Stimulated activated CD4-positive, alpha-beta T cell treated with anti-CD3 and anti-CD28 coated beads, Interleukin-4, amount 100 ng/mL, for 1 hour (primary cell): ENCODE results near the gene CHMP3.
A peak's percentile ranks its signal among the peaks of the same experiment; 100 is the strongest.
"Not testable (repeated sequence)": the region's sequence is repeated elsewhere in the genome, so short reads cannot be mapped to it uniquely, and the experiment has no call there.

Experiments
- DNase-seq: peaks from one replicate; pipeline ENCODE4 v3.0.0-alpha.2; 2020

CHMP3 gene

DNA sequence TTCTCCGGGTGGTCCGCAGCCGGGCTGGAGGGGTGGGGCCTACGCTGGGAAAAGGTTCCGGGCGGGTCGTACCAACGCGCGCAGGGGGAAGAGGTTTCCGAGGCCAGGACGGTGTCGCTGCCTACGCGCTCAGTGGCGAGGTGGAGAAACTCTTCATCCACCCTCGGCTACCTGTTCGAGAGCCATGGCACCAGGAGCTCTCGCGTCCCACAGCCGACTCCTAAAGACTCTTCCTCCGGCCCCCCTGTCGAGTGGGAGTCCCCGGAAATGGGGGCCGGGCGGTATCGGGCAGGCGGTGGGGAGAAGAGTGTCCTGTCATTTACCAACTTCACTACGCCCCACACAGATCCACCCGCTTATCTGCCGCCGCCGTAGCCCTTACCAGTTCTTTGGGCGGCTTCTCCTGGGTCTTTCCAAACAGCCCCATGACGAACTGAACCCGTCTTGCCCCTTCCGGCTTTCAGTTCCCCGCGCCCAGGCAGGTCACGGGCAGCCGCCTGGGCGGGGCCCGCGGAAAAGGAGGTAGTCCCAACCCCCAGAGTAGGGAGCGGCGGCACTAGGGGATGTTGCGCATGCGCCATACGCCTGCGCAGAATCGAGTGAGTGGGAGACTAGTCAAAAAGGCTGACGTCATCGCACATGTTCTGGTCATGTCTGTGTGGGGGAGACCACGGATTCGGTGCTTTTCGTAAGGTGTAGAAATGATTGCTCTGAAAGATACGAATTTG lies at the start of gene CHMP3:
TSS of gene CHMP3 (minus strand) at position 522 of the 728 bp plus-strand sequence. CDS start at position 427, 95 bp downstream.
- peak; percentile 96 for DNase-seq

GRCh38 chr2:86610871-86611270 lies 47.6 kb upstream of the CHMP3 start:
- DNase-seq = no peak

- DNase-seq = no peak
These were observed 45.7 kb upstream of the CHMP3 start for GRCh38 chr2:86608832-86609410.

GRCh38 chr2:86603905-86604304 lies 40.7 kb upstream of the CHMP3 start:
- no peak for DNase-seq

GRCh38 chr2:86598966-86599365 lies 35.7 kb upstream of the CHMP3 start:
- DNase-seq = no peak

DNA sequence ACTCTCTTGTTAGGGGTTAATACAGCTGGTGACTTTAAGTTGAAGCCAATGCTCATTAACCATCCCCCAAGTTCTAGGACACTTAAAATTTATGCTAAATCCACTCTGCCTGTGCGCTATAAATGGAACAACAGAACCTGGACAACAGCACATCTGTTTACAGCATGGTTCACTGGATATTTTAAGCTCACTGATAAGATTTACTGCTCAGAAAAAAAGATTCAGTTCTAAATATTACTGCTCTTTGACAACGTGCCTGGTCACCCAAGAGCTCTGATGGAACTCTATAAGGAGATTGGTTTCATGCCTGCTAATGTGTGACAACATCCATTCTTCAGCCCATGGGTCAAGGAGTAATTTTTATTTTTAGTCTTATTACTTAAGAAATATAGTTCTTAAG lies 32.9 kb upstream of the CHMP3 start:
- no peak for DNase-seq

- no peak for DNase-seq
These were observed 30.0 kb upstream of the CHMP3 start for GRCh38 chr2:86593266-86593665.

- no peak for DNase-seq
These were observed 29.4 kb upstream of the CHMP3 start for GRCh38 chr2:86592547-86593230.

GRCh38 chr2:86589701-86590100 lies 26.5 kb upstream of the CHMP3 start:
- not testable (repeated sequence) for DNase-seq

DNA sequence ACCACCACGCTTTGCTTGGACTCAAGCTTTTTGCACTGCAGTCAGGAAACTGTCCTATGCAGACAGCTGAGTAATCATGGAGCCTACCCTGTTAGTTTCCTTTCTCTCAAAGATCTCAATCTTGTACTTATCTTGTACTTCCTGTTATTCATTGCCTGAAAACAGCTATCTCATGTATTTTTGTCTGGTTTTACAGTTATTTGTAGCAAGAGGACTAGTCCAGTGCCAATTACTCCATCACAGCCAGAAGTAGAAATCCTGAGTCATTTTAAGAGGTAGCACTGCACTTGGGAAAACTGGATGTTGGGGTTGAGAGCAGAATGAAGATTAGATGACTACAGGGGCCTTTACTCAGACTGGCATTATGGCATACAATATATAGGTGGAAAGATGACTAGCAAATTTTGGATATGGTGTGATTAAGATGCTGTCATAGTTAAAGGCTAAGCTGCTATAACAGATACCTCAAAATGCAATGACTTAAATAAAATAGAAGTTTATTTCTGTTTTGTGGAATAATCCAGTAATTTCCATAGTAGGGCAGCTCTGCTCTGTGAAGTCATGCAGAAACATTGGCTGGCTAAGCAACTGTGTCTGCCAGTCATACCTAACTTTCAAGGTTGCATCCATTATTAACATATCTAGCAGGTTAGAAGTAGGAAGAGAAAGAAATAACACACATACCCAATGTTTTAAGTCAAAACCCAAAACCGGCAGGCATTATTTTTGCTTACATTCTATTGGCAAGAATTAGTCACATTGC lies 21.1 kb upstream of the CHMP3 start:
- DNase-seq = no peak

GRCh38 chr2:86580560-86580959 lies 17.3 kb upstream of the CHMP3 start:
- DNase-seq = no peak

- DNase-seq = no peak
These were observed 14.7 kb upstream of the CHMP3 start for GRCh38 chr2:86577817-86578456.

DNA sequence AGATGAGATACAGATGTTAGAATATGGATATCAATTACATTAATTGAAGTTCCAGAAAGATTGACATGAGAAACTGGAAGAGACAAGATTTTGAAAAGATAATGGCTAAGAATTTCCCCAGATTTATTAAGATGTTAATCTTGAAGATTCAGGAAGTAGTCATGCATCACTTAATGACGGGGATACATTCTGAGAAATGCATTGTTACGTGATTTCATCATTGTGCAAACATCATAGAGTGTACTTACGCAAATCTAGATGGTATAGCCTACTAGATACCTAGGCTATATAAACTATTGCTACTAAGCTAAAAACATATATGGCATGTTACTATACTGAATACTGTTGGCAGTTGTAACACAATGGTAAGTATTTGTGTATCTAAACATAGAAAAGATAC lies 6.8 kb upstream of the CHMP3 start:
- DNase-seq = no peak

DNA sequence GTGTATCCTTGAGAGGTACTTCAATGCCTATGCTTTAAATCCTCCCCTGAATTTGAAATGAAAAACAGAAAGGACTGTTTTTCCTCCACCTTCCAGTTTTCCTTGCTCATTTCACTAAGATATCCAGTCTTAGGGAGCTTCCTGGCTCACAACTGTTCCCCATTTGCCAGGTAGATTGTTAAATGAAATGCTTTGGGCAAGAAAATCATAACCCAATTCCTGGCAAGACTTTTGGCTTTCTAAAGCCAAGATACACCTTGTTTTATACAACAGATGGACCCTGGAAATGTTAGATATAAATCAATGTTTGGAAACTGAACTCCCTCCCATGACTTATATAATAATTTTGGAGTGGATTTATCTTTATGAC lies 3.6 kb upstream of the CHMP3 start:
- DNase-seq = no peak

DNA sequence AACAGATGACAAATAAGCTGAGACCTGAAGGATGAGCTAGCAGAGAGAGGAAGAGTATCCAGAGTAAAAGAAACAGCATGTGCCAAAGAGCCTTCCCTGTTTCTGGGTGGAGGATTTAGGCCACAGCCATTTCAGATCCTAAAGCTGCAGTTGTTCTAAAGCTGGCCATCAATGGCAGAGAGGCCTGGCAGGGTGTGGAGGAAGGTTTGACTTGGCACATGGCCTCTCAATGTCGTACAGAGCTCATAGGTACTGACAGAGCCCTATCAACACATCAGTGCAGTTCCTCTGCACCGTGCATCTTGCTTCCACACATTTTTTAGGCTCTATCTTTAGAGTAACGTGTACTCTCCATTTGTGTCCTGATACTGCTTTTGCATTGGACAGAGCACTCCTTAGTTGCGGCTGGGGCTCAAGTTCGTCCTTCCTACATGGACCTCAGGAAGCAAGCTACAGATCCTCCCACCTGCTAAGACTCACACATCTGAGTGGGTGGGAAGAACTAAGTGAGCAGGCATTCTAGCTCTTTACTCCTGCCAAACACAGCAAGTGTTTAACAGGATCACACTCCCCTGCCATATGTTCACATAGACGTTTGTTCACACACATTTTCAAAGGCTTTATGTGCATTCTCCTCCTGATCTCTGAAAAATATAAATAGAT lies 3.0 kb upstream of the CHMP3 start:
- no peak for DNase-seq

GRCh38 chr2:86563650-86564061 lies 413 bp upstream of the CHMP3 start:
- DNase-seq = no peak

DNA sequence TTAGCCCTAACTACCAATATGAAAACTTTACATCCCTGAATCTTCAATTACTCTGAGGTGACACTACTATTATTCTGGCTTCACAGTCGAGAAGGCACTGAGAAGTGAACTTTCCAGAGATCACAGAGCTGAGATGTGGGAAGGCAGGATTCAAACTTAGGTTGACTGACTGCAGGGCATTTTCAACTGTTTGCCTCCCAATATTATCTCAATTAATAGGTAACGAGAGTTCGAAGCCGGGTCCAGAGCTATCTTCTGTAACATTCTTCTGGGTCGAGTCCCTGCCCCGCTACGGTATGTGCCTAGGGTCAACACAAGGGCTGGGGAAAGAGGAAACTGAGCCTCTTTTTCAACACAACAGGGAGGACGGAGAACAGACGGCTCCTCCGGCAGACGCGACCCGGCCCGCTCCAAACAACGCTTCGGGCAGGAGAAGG lies 740 bp downstream of the CHMP3 start:
- no peak for DNase-seq

DNA sequence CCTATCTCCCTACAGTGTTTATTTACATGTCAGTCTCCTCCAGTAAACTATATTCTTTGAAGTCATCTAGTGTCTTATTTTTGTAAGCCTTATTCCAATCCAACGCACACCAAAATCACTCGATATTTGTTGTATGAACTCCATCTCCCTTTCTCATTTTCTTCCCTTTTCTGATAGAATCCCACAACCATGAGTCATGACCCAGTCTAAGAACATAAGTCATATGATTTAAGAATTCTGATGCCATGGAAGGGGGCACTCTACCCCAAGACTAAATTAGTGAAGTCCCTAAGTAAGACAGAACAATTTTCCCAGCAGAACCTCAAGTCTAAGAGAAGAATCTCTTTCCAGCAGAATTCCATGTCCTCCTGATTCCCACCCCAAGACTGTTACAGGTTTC lies 5.4 kb downstream of the CHMP3 start:
- no peak for DNase-seq

- no peak for DNase-seq
These were observed 6.7 kb downstream of the CHMP3 start for GRCh38 chr2:86556508-86556907.

GRCh38 chr2:86552889-86553288 lies 10.4 kb downstream of the CHMP3 start:
- no peak for DNase-seq

DNA sequence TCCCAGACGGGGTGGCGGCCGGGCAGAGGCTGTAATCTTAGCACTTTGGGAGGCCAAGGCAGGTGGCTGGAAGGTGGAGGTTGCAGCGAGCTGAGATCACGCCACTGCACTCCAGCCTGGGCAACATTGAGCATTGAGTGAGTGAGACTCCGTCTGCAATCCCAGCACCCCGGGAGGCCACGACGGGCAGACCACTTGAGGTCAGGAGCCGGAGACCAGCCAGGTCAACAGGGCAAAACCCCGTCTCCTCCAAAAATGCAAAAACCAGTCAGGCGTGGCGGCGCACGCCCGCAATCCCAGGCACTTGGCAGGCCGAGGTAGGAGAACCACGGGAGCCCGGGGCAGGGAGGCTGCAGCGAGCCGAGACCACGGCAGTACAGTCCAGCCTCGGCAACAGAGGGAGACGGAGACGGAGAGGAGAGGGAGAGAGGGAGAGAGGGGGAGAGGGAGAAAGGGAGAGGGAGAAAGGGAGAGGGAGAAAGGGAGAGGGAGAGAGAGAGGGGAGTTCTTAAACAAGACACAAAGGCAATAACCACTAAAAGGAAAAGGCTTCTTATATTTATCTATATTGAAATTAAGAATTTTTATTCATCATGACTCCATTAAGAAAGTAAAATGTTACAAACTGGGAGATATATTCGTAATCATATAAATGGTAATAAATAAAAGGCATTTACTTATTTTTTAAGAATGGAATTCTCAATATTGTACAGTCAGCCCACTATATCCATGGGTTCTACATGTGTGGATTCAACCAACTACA lies 13.1 kb downstream of the CHMP3 start:
- DNase-seq = not testable (repeated sequence)

GRCh38 chr2:86549440-86549839 lies 13.8 kb downstream of the CHMP3 start:
- DNase-seq = not testable (repeated sequence)
